A673 (cell line): Measurements from ENCODE around the gene MYCT1. TPM values are rescaled to one million over a fixed set of nuclear protein-coding genes. Genes with fewer than 3 reads are reported as not detected.

Experiments used
- BruUV-seq: library from RNA; stranded (reverse); fragments of 400-500 nt; replicated peaks from 2 replicates; lab custom pipeline; 2021; lab: Mats Ljungman, UMichigan
- CTCF ChIA-PET: fragments of 300-600 bp; sonication (Branson Sonifier 250); formaldehyde crosslinking; loops from one replicate; lab custom pipeline; 2022; ENCODE audit warnings: antibody characterized with exemption; lab: Charles Lee
- POLR2A ChIA-PET: fragments of 300-600 bp; sonication (Branson Sonifier 250); formaldehyde crosslinking; loops from one replicate; lab custom pipeline; 2022; ENCODE audit warnings: antibody characterized with exemption; ENCODE audit not compliant: low non-redundant PET; lab: Charles Lee
- DNase-seq: peaks from one replicate; pipeline ENCODE4 v3.0.0-alpha.2; 2015; ENCODE audit warnings: low spot score
- H3K27ac ChIP-seq: fragments of 200-600 bp; sonication (generic); 2 replicates; pipeline ENCODE4 v1.5.1; 2016; ENCODE audit warnings: mixed run types, low read depth, mild to moderate bottlenecking, mixed read lengths, antibody characterized with exemption, low read length; ENCODE audit not compliant: poor library complexity, severe bottlenecking
- H3K27me3 ChIP-seq: fragments of 200-600 bp; sonication (generic); replicated peaks from 2 replicates; pipeline ENCODE4 v1.6.1; 2017; ENCODE audit warnings: mixed run types, low read depth, mild to moderate bottlenecking, mixed read lengths, antibody characterized with exemption, low read length; ENCODE audit not compliant: insufficient read depth, poor library complexity
- H3K36me3 ChIP-seq: fragments of 200-600 bp; sonication (generic); 2 replicates; pipeline ENCODE4 v1.6.1; 2016; ENCODE audit warnings: mixed run types, mild to moderate bottlenecking, mixed read lengths, antibody characterized with exemption, low read length; ENCODE audit not compliant: insufficient read depth, poor library complexity, severe bottlenecking
- H3K4me1 ChIP-seq: fragments of 200-600 bp; sonication (generic); 2 replicates; pipeline ENCODE4 v1.6.1; 2017; ENCODE audit warnings: mixed run types, mild to moderate bottlenecking, mixed read lengths, antibody characterized with exemption, low read length; ENCODE audit not compliant: insufficient read depth, poor library complexity, severe bottlenecking
- H3K4me3 ChIP-seq: fragments of 200-600 bp; sonication (generic); 2 replicates; pipeline ENCODE4 v1.5.1; 2016; ENCODE audit warnings: low read depth, mixed run types, mild to moderate bottlenecking, mixed read lengths, low read length; ENCODE audit not compliant: poor library complexity, severe bottlenecking
- H3K9me3 ChIP-seq: fragments of 200-600 bp; sonication (generic); 2 replicates; pipeline ENCODE4 v1.6.1; 2016; ENCODE audit warnings: mixed run types, low read depth, mild to moderate bottlenecking, mixed read lengths, antibody characterized with exemption, low read length; ENCODE audit not compliant: poor library complexity, severe bottlenecking
- EZH2 ChIP-seq: fragments of 200-600 bp; sonication (generic); IDR thresholded peaks from 2 replicates; pipeline ENCODE4 v1.6.1; 2017; ENCODE audit warnings: borderline replicate concordance, low read depth, mild to moderate bottlenecking, mixed read lengths, antibody characterized with exemption, low read length; ENCODE audit not compliant: poor library complexity, severe bottlenecking
- intact Hi-C: fragments of 100-400 bp; cut with micrococcal nuclease; formaldehyde crosslinking; loops from one replicate; pipeline ENCODE4 v1.10.0; 2022; ENCODE audit not compliant: unreplicated experiment
- total RNA-seq: library from RNA; stranded (reverse); gene quantifications from 2 replicates; pipeline ENCODE4 v1.2.3, GENCODE V29; 2021
- TF ChIP-seq, protein P1 (sequence below): fragments of 300-800, 200-600 bp; sonication (generic); conservative IDR thresholded peaks from 2 replicates; pipeline ENCODE4 v1.5.1; 2017; ENCODE audit warnings: low read depth, mild to moderate bottlenecking, antibody characterized with exemption, low read length, moderate library complexity, mixed read lengths

The MYCT1 gene
- total RNA-seq, 1 experiment from 2014 or later: not detected

GRCh38 chr6:152765331-152765730, 67.6 kb downstream of the MYCT1 start:
- no peaks in the 10 kb centered on the region for H3K9me3 ChIP-seq
- ChIA-PET CTCF (no interaction called here), POLR2A (no interaction called here)
- no peaks in the 10 kb centered on the region for H3K36me3 ChIP-seq
- intact Hi-C loops: no loop called here
- H3K4me3 ChIP-seq: no peak overlapping the region
- H3K27me3 ChIP-seq: peaks cover 39% of the 10 kb centered on the region
- no peak for DNase-seq
- H3K27ac ChIP-seq: no peak overlapping the region
- BruUV-seq: no TSS peak
- TF ChIP-seq EZH2: no peak
- TF ChIP-seq, protein P1, sequence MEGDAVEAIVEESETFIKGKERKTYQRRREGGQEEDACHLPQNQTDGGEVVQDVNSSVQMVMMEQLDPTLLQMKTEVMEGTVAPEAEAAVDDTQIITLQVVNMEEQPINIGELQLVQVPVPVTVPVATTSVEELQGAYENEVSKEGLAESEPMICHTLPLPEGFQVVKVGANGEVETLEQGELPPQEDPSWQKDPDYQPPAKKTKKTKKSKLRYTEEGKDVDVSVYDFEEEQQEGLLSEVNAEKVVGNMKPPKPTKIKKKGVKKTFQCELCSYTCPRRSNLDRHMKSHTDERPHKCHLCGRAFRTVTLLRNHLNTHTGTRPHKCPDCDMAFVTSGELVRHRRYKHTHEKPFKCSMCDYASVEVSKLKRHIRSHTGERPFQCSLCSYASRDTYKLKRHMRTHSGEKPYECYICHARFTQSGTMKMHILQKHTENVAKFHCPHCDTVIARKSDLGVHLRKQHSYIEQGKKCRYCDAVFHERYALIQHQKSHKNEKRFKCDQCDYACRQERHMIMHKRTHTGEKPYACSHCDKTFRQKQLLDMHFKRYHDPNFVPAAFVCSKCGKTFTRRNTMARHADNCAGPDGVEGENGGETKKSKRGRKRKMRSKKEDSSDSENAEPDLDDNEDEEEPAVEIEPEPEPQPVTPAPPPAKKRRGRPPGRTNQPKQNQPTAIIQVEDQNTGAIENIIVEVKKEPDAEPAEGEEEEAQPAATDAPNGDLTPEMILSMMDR: no peak
- H3K4me1 ChIP-seq: no peaks in the 10 kb centered on the region

GRCh38 chr6:152769159-152769558, 71.5 kb downstream of the MYCT1 start:
- H3K9me3 ChIP-seq: no peaks in the 10 kb centered on the region
- peaks cover 48% of the 10 kb centered on the region for H3K27me3 ChIP-seq
- no peak overlapping the region for H3K27ac ChIP-seq
- no peaks in the 10 kb centered on the region for H3K36me3 ChIP-seq
- ChIA-PET POLR2A (no interaction called here), CTCF (no interaction called here)
- intact Hi-C loops: no loop called here
- H3K4me1 ChIP-seq: no peaks in the 10 kb centered on the region
- DNase-seq: no peak
- TF ChIP-seq, protein P1: no peak
- no peak for TF ChIP-seq EZH2
- no peak overlapping the region for H3K4me3 ChIP-seq
- BruUV-seq: no TSS peak

- POLR2A ChIA-PET: no interaction called here
- Histone ChIP-seq H3K27me3 (peaks cover 44% of the 10 kb centered on the region), H3K27ac (no peak overlapping the region), H3K4me3 (no peak overlapping the region), H3K4me1 (no peaks in the 10 kb centered on the region), H3K9me3 (no peaks in the 10 kb centered on the region), H3K36me3 (no peaks in the 10 kb centered on the region)
- CTCF ChIA-PET: no interaction called here
- intact Hi-C loops: no loop called here
- TF ChIP-seq EZH2: no peak
- TF ChIP-seq, protein P1: no peak
- DNase-seq: no peak
- BruUV-seq: no TSS peak
These were observed 72.3 kb downstream of the MYCT1 start for GRCh38 chr6:152769993-152770392.
